ENCODE measurements around the gene NKTR.

NKTR gene

GRCh38 chr3:42691816-42692666, 91.6 kb downstream of the NKTR start:
- no peak overlapping the region for H3K4me3 ChIP-seq (ENCODE audit: low read depth, low read length)
- in situ Hi-C loops (cut with HindIII; ENCODE audit: low sequenced_read_pairs): no loop called here
- TF ChIP-seq, protein P1, sequence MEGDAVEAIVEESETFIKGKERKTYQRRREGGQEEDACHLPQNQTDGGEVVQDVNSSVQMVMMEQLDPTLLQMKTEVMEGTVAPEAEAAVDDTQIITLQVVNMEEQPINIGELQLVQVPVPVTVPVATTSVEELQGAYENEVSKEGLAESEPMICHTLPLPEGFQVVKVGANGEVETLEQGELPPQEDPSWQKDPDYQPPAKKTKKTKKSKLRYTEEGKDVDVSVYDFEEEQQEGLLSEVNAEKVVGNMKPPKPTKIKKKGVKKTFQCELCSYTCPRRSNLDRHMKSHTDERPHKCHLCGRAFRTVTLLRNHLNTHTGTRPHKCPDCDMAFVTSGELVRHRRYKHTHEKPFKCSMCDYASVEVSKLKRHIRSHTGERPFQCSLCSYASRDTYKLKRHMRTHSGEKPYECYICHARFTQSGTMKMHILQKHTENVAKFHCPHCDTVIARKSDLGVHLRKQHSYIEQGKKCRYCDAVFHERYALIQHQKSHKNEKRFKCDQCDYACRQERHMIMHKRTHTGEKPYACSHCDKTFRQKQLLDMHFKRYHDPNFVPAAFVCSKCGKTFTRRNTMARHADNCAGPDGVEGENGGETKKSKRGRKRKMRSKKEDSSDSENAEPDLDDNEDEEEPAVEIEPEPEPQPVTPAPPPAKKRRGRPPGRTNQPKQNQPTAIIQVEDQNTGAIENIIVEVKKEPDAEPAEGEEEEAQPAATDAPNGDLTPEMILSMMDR (IDR thresholded peaks at IDR 0.05; ENCODE audit: low read depth, low read length): no peak
- DNase-seq (ENCODE audit: low read depth, low spot score): no peak

DNA sequence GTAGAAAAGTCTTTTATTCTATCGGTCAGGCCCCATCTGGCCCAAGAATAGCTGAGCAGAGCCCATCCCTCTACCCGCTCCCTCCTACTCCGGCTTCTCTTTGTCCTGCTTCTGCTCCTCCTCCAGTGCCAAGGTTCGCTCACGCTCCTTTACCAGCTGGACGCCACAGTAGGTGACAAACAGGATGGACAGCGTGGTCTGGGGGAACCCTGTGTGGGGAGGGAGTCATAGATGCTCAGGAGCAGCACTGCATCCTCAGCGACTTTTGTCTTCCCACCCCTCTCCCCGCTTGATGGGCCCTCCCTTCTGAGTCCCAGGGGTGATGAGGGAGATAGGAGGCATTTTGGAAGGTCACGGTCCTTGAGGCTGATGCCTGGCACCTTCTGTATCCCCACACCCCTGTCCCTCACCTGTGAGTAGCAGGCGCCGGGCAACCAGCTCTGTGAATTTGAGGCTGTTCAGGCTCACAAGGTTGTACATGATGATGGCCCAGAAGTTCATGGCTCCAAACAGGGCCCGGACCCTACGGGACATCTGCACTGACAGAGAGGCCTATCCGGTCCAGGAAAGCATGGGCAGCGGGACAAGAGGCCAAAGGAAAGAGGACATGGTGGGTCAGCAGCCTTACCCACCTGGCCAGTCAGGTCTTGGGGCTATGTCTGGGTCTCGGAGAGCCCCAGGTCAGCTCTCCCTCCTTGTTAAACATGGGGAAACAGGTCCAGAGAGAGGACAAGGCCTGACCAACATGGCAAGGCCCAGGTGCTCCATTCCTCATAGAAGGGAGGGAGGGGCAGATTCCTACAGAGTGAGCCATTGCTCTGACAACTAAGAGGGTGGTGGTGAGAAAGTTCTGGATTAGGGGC, 92.4 kb downstream of the NKTR start:
- no peak overlapping the region for H3K4me3 ChIP-seq (ENCODE audit: low read depth, low read length)
- TF ChIP-seq, protein P1 (IDR thresholded peaks at IDR 0.05; ENCODE audit: low read depth, low read length): no peak
- in situ Hi-C loops (cut with HindIII; ENCODE audit: low sequenced_read_pairs): no loop called here
- no peak for DNase-seq (ENCODE audit: low read depth, low spot score)

DNA sequence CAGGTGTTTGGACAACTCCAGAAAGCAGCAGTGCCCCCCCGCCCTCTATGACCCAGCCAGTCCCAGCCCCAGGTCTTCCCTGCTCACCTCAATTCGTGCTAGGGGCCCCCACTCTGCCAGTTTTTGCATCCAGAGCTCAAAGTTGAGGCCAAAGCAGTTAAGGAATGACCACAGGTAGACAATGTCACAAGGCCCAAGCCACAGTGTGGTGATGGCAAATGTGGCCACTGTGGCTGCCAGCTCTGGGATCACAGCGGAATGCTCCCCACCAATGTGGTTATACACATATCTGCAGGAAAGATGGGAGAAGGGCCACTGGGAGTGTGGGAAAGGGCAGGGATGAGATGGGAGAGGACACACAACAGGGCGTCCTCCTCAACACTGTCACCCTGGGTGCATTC, 93.0 kb downstream of the NKTR start:
- TF ChIP-seq, protein P1 (IDR thresholded peaks at IDR 0.05; ENCODE audit: low read depth, low read length): no peak
- no peak overlapping the region for H3K4me3 ChIP-seq (ENCODE audit: low read depth, low read length)
- in situ Hi-C loops (cut with HindIII; ENCODE audit: low sequenced_read_pairs): no loop called here
- DNase-seq (ENCODE audit: low read depth, low spot score): no peak

GRCh38 chr3:42694366-42694765, 93.9 kb downstream of the NKTR start:
- TF ChIP-seq, protein P1 (IDR thresholded peaks at IDR 0.05; ENCODE audit: low read depth, low read length): no peak
- H3K4me3 ChIP-seq (ENCODE audit: low read depth, low read length): no peak overlapping the region
- in situ Hi-C loops (cut with HindIII; ENCODE audit: low sequenced_read_pairs): no loop called here
- DNase-seq (ENCODE audit: low read depth, low spot score): no peak

- no peak for DNase-seq (ENCODE audit: low read depth, low spot score)
- no peak overlapping the region for H3K4me3 ChIP-seq (ENCODE audit: low read depth, low read length)
- TF ChIP-seq, protein P1 (IDR thresholded peaks at IDR 0.05; ENCODE audit: low read depth, low read length): no peak
- in situ Hi-C loops (cut with HindIII; ENCODE audit: low sequenced_read_pairs): no loop called here
These were observed 96.1 kb downstream of the NKTR start for GRCh38 chr3:42696356-42697288.

Data from astrocyte of the spinal cord (primary cell).